Erythroblast (primary cell): ENCODE results near the gene CAMKMT.

ENCODE experiments used
- DNase-seq, 2 experiments: peaks; one replicate each; lab custom pipeline; 2025; lab: John Stamatoyannopoulos, UW
- GATA1 ChIP-seq: IDR thresholded peaks from 2 replicates; pipeline ENCODE4 v1.6.1; 2011; ENCODE audit warnings: low read depth, mild to moderate bottlenecking, control low read depth, low read length, moderate library complexity
- POLR2A ChIP-seq: IDR thresholded peaks from 2 replicates; pipeline ENCODE4 v1.6.1; 2011; ENCODE audit warnings: mild to moderate bottlenecking, low read length

Gene CAMKMT

DNA sequence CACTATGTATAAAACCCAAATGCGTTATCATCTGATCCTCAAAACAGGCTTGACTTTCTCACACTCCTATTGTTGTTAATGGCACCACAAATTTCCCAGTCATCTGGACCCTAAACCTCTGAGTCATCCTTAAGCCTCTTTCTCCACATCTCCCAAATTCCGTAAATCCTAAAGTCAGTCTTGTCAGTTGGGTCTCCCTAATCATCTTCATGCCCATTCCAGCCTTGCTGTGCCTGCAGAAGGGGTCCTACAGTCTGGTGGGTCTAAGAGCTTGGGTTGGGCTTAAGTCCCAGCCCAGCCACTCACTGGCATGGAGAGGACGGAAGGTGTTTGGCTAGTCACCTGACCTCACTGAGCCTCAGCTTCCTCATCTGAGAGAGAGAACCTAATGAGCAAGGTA, 314.6 kb downstream of the CAMKMT start:
- no peak for DNase-seq
- no peak for TF ChIP-seq GATA1
- TF ChIP-seq POLR2A = no peak

DNA sequence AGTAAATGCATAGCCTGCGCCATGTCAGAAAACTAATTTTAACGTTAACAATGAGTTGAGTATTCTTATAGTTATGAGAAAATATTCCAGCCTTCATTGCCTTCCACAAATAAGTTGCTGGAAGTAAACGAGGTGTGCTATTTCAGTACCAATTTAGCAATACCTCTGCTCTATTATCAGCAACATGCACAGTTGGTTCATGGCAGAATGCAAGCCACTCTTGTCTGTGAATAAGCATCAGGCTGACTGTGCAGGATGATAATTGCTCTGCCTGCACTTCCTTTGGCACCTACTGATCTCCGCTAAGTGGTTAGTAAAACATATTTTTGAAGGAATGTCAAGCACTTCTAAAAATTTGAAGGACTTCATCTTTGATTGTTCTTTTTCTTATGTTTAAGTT, 317.8 kb downstream of the CAMKMT start:
- no peak for DNase-seq
- no peak for TF ChIP-seq GATA1
- no peak for TF ChIP-seq POLR2A

DNA sequence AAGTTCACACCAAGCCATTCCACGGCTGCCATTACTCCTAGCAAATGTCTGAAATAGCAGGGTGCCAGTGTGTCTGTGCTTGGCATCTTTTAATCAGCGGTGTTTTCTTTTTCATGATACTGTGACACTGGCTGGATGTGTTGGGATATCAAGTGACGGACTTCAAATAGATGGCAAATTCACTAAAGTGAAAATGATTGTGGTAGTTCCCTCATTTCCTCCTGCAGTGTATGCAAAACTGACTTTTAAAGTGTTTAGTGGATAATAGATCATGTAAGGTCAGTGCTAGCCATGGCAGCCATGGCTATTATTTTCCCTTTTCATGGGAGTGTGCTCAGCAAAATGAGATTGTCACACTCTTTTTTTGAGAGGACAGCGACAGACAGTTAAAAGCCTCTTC, 318.2 kb downstream of the CAMKMT start:
- no peak for TF ChIP-seq GATA1

DNA sequence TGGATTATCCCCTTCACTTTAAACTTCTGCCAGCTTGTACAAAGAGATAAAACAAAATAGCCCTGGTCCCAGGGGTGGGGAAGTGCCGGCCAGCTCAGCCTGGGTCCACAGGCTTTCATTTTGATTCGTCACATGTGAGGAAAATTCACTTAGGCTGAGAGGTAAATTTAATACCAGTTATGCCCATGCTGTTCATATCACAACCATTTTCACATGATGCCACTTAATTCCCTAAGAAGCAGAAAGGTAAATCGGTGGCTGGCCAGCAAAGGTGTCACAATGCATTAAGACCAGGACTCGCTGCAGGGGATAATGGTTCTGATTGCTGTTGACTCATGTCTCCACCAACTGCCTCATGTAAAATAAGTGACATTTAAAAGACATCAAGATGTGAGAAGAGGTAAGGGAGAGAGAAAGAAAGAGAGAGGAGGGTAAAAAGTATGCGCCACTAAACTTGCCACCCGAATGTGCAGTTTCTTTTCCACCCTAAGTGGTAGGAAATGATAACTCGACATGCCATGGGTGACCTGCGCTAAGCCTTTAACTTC, 318.8 kb downstream of the CAMKMT start:
- TF ChIP-seq POLR2A (no peak), GATA1 (no peak)
- DNase-seq = no peak

More for the DNA sequence above, 318.2 kb downstream of the CAMKMT start:
- DNase-seq = no peak

DNA sequence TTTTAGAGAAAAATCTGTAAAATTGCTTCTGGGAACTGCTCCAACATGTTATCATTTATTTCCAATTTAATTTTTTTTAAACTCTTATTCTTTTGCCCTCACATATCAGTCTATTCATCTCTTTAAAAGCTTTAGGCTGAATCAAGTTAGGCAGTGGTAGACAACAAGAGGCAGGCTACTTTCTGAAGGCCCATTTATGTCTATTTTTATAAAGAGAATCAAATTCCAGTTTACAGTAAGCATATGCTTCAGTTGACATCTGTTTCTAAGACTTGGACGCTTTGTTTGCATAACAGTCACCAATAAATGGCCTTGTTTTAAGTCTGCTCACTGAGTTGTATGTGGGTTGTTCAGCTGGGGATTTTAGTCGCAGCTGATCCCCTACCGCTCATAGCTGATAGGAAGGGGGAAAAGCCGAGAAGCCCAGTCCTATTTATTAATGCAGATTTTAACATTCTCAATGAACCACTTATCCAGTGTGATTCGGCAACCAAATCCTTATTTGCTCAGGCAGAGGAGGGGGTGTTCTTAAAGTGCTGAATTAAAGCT, 319.3 kb downstream of the CAMKMT start:
- no peak for TF ChIP-seq POLR2A
- TF ChIP-seq GATA1 = no peak
- no peak for DNase-seq

DNA sequence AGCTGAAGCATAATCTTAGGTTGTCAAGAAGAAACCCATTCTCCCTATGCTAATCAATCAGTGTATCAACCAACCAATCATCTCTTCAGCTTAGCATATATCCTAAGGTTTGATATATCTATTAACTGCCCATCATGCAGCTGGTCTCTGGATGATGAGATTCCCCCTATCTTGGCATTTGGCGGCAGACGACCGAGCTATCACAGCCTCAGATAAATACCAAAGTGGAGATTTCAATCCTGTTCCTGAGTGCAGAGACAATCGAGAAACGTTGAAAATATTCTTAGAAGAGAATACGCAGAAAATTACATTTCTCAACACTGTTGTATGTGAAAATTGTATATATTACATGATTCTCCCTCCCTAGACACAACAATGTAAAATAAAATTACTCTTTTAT, 320.7 kb downstream of the CAMKMT start:
- DNase-seq = no peak
- no peak for TF ChIP-seq GATA1
- TF ChIP-seq POLR2A = no peak

DNA sequence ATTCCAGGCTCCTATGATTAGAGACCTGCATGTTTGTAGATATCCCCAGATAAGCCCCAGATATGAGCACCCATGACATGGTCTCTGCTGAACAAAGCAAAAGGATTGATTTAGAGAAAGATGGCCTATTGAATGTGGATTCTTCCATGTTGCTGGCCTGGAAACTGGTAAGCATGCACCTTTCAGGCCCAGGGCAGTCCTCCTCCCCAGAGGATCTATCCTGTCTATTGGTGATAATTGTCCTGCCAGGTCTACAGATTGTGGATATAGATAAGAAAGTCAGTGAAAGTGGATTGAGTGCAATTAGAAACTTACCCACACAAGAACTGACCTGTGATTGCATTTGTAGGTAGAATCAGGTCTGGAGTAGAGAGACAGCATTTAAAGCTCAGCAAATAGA, 322.8 kb downstream of the CAMKMT start:
- no peak for DNase-seq
- TF ChIP-seq POLR2A = no peak
- TF ChIP-seq GATA1 = no peak

DNA sequence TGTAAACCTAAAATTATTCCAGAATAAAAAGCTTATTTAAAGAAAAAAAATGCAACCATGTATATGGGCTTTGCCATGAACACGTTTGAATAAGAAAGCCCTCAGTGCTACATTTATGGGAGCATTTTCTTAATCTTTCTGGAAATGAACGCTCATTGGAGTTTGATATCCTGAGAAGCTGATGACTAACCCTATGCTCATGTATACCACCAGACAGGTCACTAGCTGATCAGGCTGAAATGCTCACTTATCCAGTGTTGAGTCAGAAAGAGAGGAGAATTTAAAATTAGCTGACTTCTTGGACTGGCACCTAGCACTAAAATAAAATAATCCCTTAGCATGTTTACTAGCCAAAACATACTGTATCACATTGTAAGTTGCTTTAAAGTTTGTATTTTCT, 324.8 kb downstream of the CAMKMT start:
- TF ChIP-seq POLR2A (no peak), GATA1 (no peak)
- DNase-seq = no peak

DNA sequence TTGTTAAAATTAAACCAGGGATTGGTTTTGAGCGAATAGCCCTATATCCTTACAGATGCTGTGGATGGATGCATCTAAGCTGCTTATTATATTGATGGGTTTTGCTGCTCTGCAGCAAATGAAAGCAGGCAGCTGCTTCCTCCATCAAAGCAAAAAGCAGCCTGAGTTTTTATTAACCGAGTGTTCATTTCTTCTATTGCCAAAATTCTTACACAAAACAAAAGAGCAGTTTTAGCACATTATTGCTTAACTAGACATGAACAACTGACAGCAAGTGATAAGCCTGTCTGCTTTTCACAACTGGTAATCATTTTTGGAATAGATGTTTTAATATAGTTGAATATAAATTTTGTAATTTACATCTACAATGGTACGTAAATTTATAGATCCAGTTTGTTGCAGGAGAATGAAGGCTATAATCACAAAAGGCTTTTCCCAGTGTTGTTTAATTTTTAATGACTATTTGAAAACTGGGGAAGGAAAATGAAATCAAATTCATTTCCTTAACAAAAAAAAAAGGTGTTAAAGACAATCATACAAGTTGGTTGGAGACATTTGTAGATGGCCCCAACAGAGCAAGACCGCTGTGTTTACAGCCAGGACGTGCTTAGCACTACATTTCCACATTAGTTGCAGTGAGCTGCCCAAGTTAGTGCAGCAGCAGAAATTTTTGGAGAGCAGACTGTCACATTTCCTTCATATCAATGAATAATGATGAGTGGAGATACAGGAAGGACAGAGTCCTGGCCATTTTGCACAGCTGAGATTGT, 326.1 kb downstream of the CAMKMT start:
- TF ChIP-seq GATA1 = no peak
- no peak for TF ChIP-seq POLR2A
- no peak for DNase-seq

DNA sequence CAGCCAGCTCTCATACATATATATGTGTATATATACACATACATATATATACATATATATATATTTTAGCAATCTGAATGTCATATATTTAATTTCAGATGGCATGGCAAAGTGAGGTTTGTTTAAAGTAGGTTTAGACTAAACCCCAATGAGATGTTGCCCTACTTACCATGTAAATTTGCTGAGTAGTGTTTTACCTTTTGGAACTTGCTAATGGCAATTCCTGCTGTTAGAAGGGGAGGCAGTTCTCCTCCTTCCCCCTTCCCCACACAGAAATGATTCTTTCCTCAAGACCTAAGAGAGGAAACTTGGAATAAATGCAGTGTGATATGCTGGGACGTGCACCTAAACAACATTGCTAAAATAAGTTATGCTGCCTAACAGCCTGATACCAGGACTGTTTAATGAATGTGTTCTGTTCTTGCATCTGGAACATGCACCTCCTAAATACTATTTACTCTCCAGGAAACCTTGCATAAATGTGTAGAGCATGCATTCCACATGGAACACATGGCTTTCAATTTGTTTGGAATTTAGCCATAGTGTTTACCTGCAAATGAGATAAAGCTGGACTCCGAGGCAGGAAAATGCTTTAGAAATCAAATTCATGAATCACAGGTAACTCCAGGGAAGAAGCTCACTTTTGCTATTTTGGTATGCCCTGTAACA, 326.8 kb downstream of the CAMKMT start:
- TF ChIP-seq POLR2A (no peak), GATA1 (no peak)
- no peak for DNase-seq

DNA sequence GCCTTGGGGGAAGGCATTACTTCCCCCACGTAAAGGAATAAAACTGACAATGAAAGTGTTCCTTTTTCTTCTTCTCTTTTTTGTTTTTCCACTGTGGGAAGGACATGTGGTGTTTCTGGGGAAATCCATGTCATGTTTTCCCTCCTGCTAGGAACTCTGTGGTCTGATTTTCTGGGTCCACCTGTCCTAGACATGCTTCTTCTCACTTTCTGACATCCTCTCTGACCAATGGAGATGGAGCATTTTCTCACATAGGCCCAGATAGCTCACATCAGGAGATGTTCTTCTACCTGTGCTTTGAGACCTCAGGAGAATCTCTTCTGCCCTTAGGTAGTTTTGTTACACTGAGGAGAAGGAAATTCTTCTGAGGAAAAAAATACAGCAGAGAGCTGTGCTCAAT, 327.8 kb downstream of the CAMKMT start:
- TF ChIP-seq POLR2A = no peak
- TF ChIP-seq GATA1 = no peak
- no peak for DNase-seq

DNA sequence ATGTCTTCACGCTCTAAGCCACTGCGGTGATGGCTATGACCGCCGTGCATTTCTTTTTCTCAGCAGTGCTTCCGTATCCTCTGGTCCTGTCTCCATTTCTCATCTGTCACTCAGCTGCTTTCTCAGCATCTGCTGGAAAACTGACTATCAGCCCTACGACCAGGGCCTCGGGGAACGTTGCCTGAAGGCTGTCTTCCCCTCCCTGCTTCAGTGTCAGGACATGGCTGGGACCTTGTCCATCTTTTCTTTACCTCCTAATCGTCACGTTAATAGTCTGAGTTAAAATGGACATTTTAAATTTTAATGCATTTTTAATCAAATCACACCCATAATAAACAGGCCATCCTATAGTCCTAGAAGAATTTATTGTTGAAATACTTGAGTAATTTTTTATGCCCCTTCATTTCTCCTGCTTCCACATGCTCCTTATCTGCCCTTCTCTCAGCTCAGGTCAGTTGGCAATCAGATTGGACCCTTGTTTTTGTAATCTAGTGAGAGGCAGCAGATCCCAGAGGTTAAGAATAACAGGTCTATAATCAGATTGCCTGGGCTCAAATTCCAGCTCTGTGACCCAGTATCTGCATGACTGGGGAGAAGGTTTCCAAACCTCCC, 329.5 kb downstream of the CAMKMT start:
- TF ChIP-seq POLR2A = no peak
- no peak for TF ChIP-seq GATA1
- DNase-seq = no peak

DNA sequence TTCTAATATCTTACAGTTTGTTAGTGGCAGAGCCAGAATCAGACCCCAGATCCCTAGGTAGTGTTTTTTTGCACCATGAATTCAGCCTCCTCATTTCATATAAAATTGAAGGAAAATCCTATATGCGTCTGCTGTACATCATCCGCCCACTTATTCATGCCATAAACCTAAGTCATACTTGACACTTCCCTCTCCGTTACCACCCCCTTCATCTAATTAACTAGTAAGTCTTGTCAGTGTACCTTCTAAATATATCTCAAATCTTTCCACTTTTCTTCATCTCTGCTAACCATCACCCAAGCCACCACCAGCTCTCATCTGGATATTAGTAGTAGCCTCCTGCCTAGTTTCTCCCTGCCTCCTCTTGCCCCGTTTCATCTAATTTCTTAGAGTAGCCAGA, 331.1 kb downstream of the CAMKMT start:
- no peak for DNase-seq
- TF ChIP-seq POLR2A (no peak), GATA1 (no peak)

DNA sequence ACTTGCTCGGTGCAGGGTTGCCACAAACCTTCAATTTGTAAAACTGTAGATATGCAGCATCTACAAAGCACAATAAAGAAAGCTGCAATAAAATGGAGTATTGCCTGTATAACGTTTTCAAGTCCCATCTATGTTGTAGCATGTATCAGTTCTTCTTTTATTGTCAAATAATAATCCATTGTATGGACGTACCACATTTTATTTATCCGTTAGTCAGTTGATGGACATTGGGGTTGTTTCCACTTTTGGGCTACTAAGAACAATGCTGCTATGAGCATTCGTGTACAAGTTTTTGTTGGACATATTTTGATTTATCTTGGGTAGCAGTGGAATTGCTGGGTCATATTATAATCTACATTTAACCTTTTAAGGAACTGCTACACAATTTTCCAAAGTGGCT, 339.1 kb downstream of the CAMKMT start:
- DNase-seq = no peak

More for the DNA sequence above, 339.1 kb downstream of the CAMKMT start:
- TF ChIP-seq POLR2A (no peak), GATA1 (no peak)
